Stimulated activated effector memory CD8-positive, alpha-beta T cell treated with anti-CD3 and anti-CD28 coated beads, Interleukin-12 subunit alpha, Interleukin-12 subunit beta, amount 100 ng/mL, for 72 hours (primary cell): Measurements from ENCODE around the gene CLDN3.
"Not testable (repeated sequence)": the region's sequence is repeated elsewhere in the genome, so short reads cannot be mapped to it uniquely, and the experiment has no call there.

Source experiments
- ATAC-seq: fragments of 150-1000 bp; cut with Tn5 transposase; 2 replicates; pipeline ENCODE4 v1.10.0; 2021
- DNase-seq, 2 donors: peaks; one replicate each; pipeline ENCODE4 v3.0.0; 2021 to 2022; ENCODE audit warnings: low spot score in 2 of 2
- H3K27ac Mint-ChIP-seq: one replicate; pipeline ENCODE4 v1.8.0; 2022; ENCODE audit warnings: mild to moderate bottlenecking, mixed read lengths
- H3K36me3 Mint-ChIP-seq: one replicate; pipeline ENCODE4 v1.8.0; 2022; ENCODE audit warnings: mild to moderate bottlenecking, mixed read lengths
- H3K4me1 Mint-ChIP-seq: one replicate; pipeline ENCODE4 v1.8.0; 2022; ENCODE audit warnings: mixed read lengths
- H3K4me3 Mint-ChIP-seq: one replicate; pipeline ENCODE4 v1.8.0; 2022; ENCODE audit warnings: mild to moderate bottlenecking, mixed read lengths
- H3K9me3 Mint-ChIP-seq: one replicate; pipeline ENCODE4 v1.8.0; 2022; ENCODE audit warnings: mixed read lengths

Gene CLDN3

GRCh38 chr7:73732397-73732796, 37.7 kb downstream of the CLDN3 start:
- peaks cover 14% of the 10 kb centered on the region for H3K36me3 Mint-ChIP-seq
- H3K27ac Mint-ChIP-seq = no peak overlapping the region
- no peak overlapping the region for H3K4me3 Mint-ChIP-seq
- H3K9me3 Mint-ChIP-seq = no peaks in the 10 kb centered on the region
- ATAC-seq (no peak), DNase-seq (no peak)
- H3K4me1 Mint-ChIP-seq = peaks cover 14% of the 10 kb centered on the region

- no peak for DNase-seq
- Mint-ChIP-seq H3K36me3 (no peaks in the 10 kb centered on the region), H3K4me3 (no peak overlapping the region), H3K4me1 (peaks cover 10% of the 10 kb centered on the region), H3K27ac (no peak overlapping the region), H3K9me3 (no peaks in the 10 kb centered on the region)
- no peak for ATAC-seq
These were observed 39.6 kb downstream of the CLDN3 start for GRCh38 chr7:73730485-73730884.

GRCh38 chr7:73728551-73728950, 41.5 kb downstream of the CLDN3 start:
- ATAC-seq = no peak
- no peaks in the 10 kb centered on the region for H3K4me1 Mint-ChIP-seq
- no peak overlapping the region for H3K4me3 Mint-ChIP-seq
- H3K36me3 Mint-ChIP-seq = no peaks in the 10 kb centered on the region
- H3K27ac Mint-ChIP-seq = no peak overlapping the region
- DNase-seq = no peak
- no peaks in the 10 kb centered on the region for H3K9me3 Mint-ChIP-seq

GRCh38 chr7:73727952-73728351, 42.1 kb downstream of the CLDN3 start:
- H3K4me3 Mint-ChIP-seq = no peak overlapping the region
- H3K36me3 Mint-ChIP-seq = no peaks in the 10 kb centered on the region
- ATAC-seq (no peak), DNase-seq (no peak)
- no peak overlapping the region for H3K27ac Mint-ChIP-seq
- H3K4me1 Mint-ChIP-seq = no peaks in the 10 kb centered on the region
- H3K9me3 Mint-ChIP-seq = no peaks in the 10 kb centered on the region

- ATAC-seq (peak; percentile 39), DNase-seq (no peak)
- H3K4me3 Mint-ChIP-seq = no peak overlapping the region
- H3K4me1 Mint-ChIP-seq = no peaks in the 10 kb centered on the region
- no peak overlapping the region for H3K27ac Mint-ChIP-seq
- no peaks in the 10 kb centered on the region for H3K36me3 Mint-ChIP-seq
- H3K9me3 Mint-ChIP-seq = no peaks in the 10 kb centered on the region
These were observed 44.0 kb downstream of the CLDN3 start for GRCh38 chr7:73726083-73726466.

- DNase-seq (no peak), ATAC-seq (no peak)
- H3K27ac Mint-ChIP-seq = no peak overlapping the region
- peaks cover 7% of the 10 kb centered on the region for H3K4me1 Mint-ChIP-seq
- H3K36me3 Mint-ChIP-seq = peaks cover 6% of the 10 kb centered on the region
- no peaks in the 10 kb centered on the region for H3K9me3 Mint-ChIP-seq
- no peak overlapping the region for H3K4me3 Mint-ChIP-seq
These were observed 46.3 kb downstream of the CLDN3 start for GRCh38 chr7:73723813-73724212.

GRCh38 chr7:73722785-73723184, 47.3 kb downstream of the CLDN3 start:
- H3K27ac Mint-ChIP-seq = no peak overlapping the region

GRCh38 chr7:73722182-73722581, 47.9 kb downstream of the CLDN3 start:
- not testable (repeated sequence) for H3K4me3 Mint-ChIP-seq, ATAC-seq, H3K27ac Mint-ChIP-seq, DNase-seq, H3K9me3 Mint-ChIP-seq
- Mint-ChIP-seq H3K4me1 (peaks cover 21% of the 10 kb centered on the region), H3K36me3 (peaks cover 14% of the 10 kb centered on the region)

More at GRCh38 chr7:73722785-73723184, 47.3 kb downstream of the CLDN3 start:
- no peak for DNase-seq
- Mint-ChIP-seq H3K9me3 (no peaks in the 10 kb centered on the region), H3K36me3 (peaks cover 12% of the 10 kb centered on the region), H3K4me1 (peaks cover 15% of the 10 kb centered on the region), H3K4me3 (no peak overlapping the region)
- no peak for ATAC-seq

- DNase-seq (no peak), ATAC-seq (no peak)
- H3K9me3 Mint-ChIP-seq = no peaks in the 10 kb centered on the region
- no peak overlapping the region for H3K27ac Mint-ChIP-seq
- peaks cover 17% of the 10 kb centered on the region for H3K36me3 Mint-ChIP-seq
- peak overlapping the region; percentile 82 for H3K4me3 Mint-ChIP-seq
- H3K4me1 Mint-ChIP-seq = peaks cover 27% of the 10 kb centered on the region
These were observed 48.7 kb downstream of the CLDN3 start for GRCh38 chr7:73721377-73721817.

GRCh38 chr7:73720443-73720842, 49.6 kb downstream of the CLDN3 start:
- peak overlapping the region; percentile 82 for H3K4me3 Mint-ChIP-seq
- not testable (repeated sequence) for DNase-seq, ATAC-seq, H3K27ac Mint-ChIP-seq, H3K9me3 Mint-ChIP-seq
- H3K36me3 Mint-ChIP-seq = peaks cover 27% of the 10 kb centered on the region
- H3K4me1 Mint-ChIP-seq = peaks cover 37% of the 10 kb centered on the region

GRCh38 chr7:73719806-73720169, 50.3 kb downstream of the CLDN3 start:
- H3K4me3 Mint-ChIP-seq = peak overlapping the region; percentile 82
- peaks cover 33% of the 10 kb centered on the region for H3K36me3 Mint-ChIP-seq
- peak overlapping the region; percentile 20 for H3K27ac Mint-ChIP-seq

More at GRCh38 chr7:73719806-73720169, 50.3 kb downstream of the CLDN3 start:
- DNase-seq = no peak
- no peak for ATAC-seq
- Mint-ChIP-seq H3K4me1 (peaks cover 39% of the 10 kb centered on the region), H3K9me3 (no peaks in the 10 kb centered on the region)
